HCT116 (cell line): ENCODE results near the gene NPDC1. TPM values are rescaled to one million over a fixed set of nuclear protein-coding genes. Genes with fewer than 3 reads are reported as not detected.
A peak's percentile ranks its signal among the peaks of the same experiment; 100 is the strongest.

Source experiments
- ATAC-seq: fragments of 200-7000 bp; cut with Tn5 transposase; 2 replicates; pipeline ENCODE4 v1.9.1; 2020; ENCODE audit warnings: mild to moderate bottlenecking, moderate library complexity
- BruUV-seq: library from RNA; stranded (reverse); fragments of 400-500 nt; replicated peaks from 2 replicates; lab custom pipeline; 2021; lab: Mats Ljungman, UMichigan
- CTCF ChIA-PET: fragments of 300-600 bp; sonication (Branson Sonifier 250); formaldehyde crosslinking; loops from one replicate; lab custom pipeline; 2021; ENCODE audit warnings: antibody characterized with exemption; lab: Charles Lee
- POLR2A ChIA-PET: fragments of 300-600, 350-600 bp; sonication (Branson Sonifier 250); formaldehyde crosslinking; loops from one replicate; lab custom pipeline; 2021; ENCODE audit warnings: antibody characterized with exemption; lab: Charles Lee
- RAD21 ChIA-PET, 2 experiments: fragments of 300-600 bp; sonication (Branson Sonifier 250); formaldehyde crosslinking; loops; one replicate each; lab custom pipeline; 2023; ENCODE audit warnings: low total read pairs in 2 of 2; ENCODE audit not compliant: uncharacterized antibody in 2 of 2, unreplicated experiment in 2 of 2, low non-redundant PET in 1 of 2; lab: Charles Lee
- DNase-seq: peaks from one replicate; pipeline ENCODE4 v3.0.0-alpha.2; 2010; ENCODE audit warnings: low read depth, low spot score
- H2AFZ ChIP-seq: fragments of 200-600 bp; shearing (Covaris generic), sonication (generic); 2 replicates; pipeline ENCODE4 v1.6.1; 2017; ENCODE audit warnings: low read depth, mixed run types, mixed read lengths, antibody characterized with exemption, low read length; ENCODE audit not compliant: poor library complexity, severe bottlenecking
- H3K27ac ChIP-seq: 2 replicates; pipeline ENCODE4 v1.5.1; 2012; ENCODE audit warnings: low read depth, low read length
- H3K27me3 ChIP-seq: fragments of 200-600 bp; sonication (generic); 2 replicates; pipeline ENCODE4 v1.6.1; 2016; ENCODE audit warnings: mixed run types, low read length, mixed read lengths; ENCODE audit not compliant: insufficient read depth
- H3K36me3 ChIP-seq, 2 experiments: fragments of 200-500 bp in 1 of 2; fragments of 200-600 bp in 1 of 2; sonication (Bioruptor generic) in 1 of 2; sonication (generic) in 1 of 2; 2 replicates each; pipeline versions ENCODE4 v1.5.1 to v1.6.1; 2014 to 2016; ENCODE audit warnings: low read length in 2 of 2, inconsistent platforms in 1 of 2, mixed read lengths in 1 of 2, mixed run types in 1 of 2; ENCODE audit not compliant: insufficient read depth in 2 of 2, control insufficient read depth in 1 of 2
- H3K4me1 ChIP-seq, 2 experiments: fragments of 200-600 bp in 1 of 2; sonication (generic) in 1 of 2; 2 replicates each; pipeline versions ENCODE4 v1.5.1 to v1.6.1; 2012 to 2017; ENCODE audit warnings: low read length in 2 of 2, inconsistent platforms in 1 of 2, mild to moderate bottlenecking in 1 of 2, mixed read lengths in 1 of 2, mixed run types in 1 of 2, moderate library complexity in 1 of 2; ENCODE audit not compliant: insufficient read depth in 2 of 2, control insufficient read depth in 1 of 2
- H3K4me2 ChIP-seq: fragments of 200-600 bp; sonication (generic); 2 replicates; pipeline ENCODE4 v1.6.1; 2017; ENCODE audit warnings: mixed run types, low read length, mixed read lengths
- H3K4me3 ChIP-seq, 2 experiments: fragments of 200-600 bp in 1 of 2; sonication (generic) in 1 of 2; replicated peaks in 1 of 2; 2 replicates each; pipeline ENCODE4 v1.5.1; 2011 to 2016; ENCODE audit warnings: low read length in 2 of 2, control low read depth in 1 of 2, low read depth in 1 of 2, mild to moderate bottlenecking in 1 of 2, mixed read lengths in 1 of 2, mixed run types in 1 of 2
- H3K79me2 ChIP-seq: fragments of 200-600 bp; sonication (generic); 2 replicates; pipeline ENCODE4 v1.6.1; 2017; ENCODE audit warnings: mild to moderate bottlenecking, mixed run types, low read length, moderate library complexity, mixed read lengths; ENCODE audit not compliant: insufficient read depth
- H3K9ac ChIP-seq: fragments of 200-600 bp; sonication (generic); 2 replicates; pipeline ENCODE4 v1.6.1; 2016; ENCODE audit warnings: low read length, mixed read lengths
- H3K9me2 ChIP-seq: fragments of 200-600 bp; sonication (generic), shearing (Covaris generic); 2 replicates; pipeline ENCODE4 v1.6.1; 2017; ENCODE audit warnings: mixed run types, mild to moderate bottlenecking, moderate library complexity; ENCODE audit not compliant: insufficient read depth
- H3K9me3 ChIP-seq, 2 experiments: fragments of 200-500 bp in 1 of 2; fragments of 200-600 bp in 1 of 2; sonication (Bioruptor generic) in 1 of 2; sonication (generic) in 1 of 2; 2 replicates each; pipeline ENCODE4 v1.6.1; 2014 to 2017; ENCODE audit warnings: low read length in 2 of 2, mixed read lengths in 2 of 2, inconsistent platforms in 1 of 2, low read depth in 1 of 2, mild to moderate bottlenecking in 1 of 2, mixed run types in 1 of 2, moderate library complexity in 1 of 2; ENCODE audit not compliant: control insufficient read depth in 1 of 2, insufficient read depth in 1 of 2
- H4K20me1 ChIP-seq: fragments of 200-600 bp; sonication (generic), shearing (Covaris generic); 2 replicates; pipeline ENCODE4 v1.6.1; 2017; ENCODE audit warnings: mixed run types, mild to moderate bottlenecking, moderate library complexity; ENCODE audit not compliant: insufficient read depth
- EGR1 ChIP-seq: IDR thresholded peaks from 2 replicates; pipeline ENCODE4 v1.6.1; 2012; ENCODE audit warnings: low read depth
- EZH2 ChIP-seq: fragments of 200-600 bp; sonication (generic); IDR thresholded peaks from 2 replicates; pipeline ENCODE4 v1.6.1; 2017; ENCODE audit warnings: antibody characterized with exemption, mixed run types
- JUND ChIP-seq: IDR thresholded peaks from 2 replicates; pipeline ENCODE4 v1.6.1; 2012
- POLR2A ChIP-seq: IDR thresholded peaks from 2 replicates; pipeline ENCODE4 v1.7.0; 2011; ENCODE audit warnings: borderline replicate concordance; ENCODE audit not compliant: insufficient read depth, insufficient read length; ENCODE audit errors: extremely low read depth
- POLR2AphosphoS5 ChIP-seq: IDR thresholded peaks from 2 replicates; pipeline ENCODE4 v1.6.1; 2011; ENCODE audit warnings: mild to moderate bottlenecking, low read depth, low read length, moderate library complexity
- REST ChIP-seq: IDR thresholded peaks from 2 replicates; pipeline ENCODE4 v1.6.1; 2012; ENCODE audit warnings: low read depth
- SIN3A ChIP-seq: IDR thresholded peaks from 2 replicates; pipeline ENCODE4 v1.6.1; 2012; ENCODE audit warnings: low read depth
- SP1 ChIP-seq: IDR thresholded peaks from 2 replicates; pipeline ENCODE4 v1.6.1; 2012; ENCODE audit warnings: low read depth
- SRF ChIP-seq: IDR thresholded peaks from 2 replicates; pipeline ENCODE4 v1.6.1; 2012; ENCODE audit warnings: low read depth
- TCF7L2 ChIP-seq: IDR thresholded peaks from 2 replicates; pipeline ENCODE4 v1.7.0; 2011; ENCODE audit warnings: borderline replicate concordance, inconsistent platforms; ENCODE audit not compliant: insufficient read depth, insufficient read length; ENCODE audit errors: extremely low read depth
- ZFX ChIP-seq: fragments of 450-650 bp; IDR thresholded peaks from 2 replicates; pipeline ENCODE4 v1.6.1; 2017
- ZNF274 ChIP-seq: fragments of 200-500 bp; sonication (Bioruptor generic); IDR thresholded peaks from 2 replicates; pipeline ENCODE4 v1.6.1; 2014; ENCODE audit warnings: mild to moderate bottlenecking, low read depth, low read length, inconsistent platforms
- intact Hi-C: fragments of 100-400 bp; cut with micrococcal nuclease; formaldehyde crosslinking; loops from 2 replicates; pipeline ENCODE4 v1.10.0; 2022
- total RNA-seq: library from RNA; stranded (reverse); gene quantifications from one replicate; pipeline ENCODE4 v1.2.1, GENCODE V29; 2021; ENCODE audit not compliant: unreplicated experiment
- TF ChIP-seq, protein P1 (sequence below), 3 experiments: fragments of 200-600 bp in 1 of 3; sonication (generic) in 1 of 3; IDR thresholded peaks in 2 of 3; conservative IDR thresholded peaks in 1 of 3; 2 replicates each; pipeline ENCODE4 v1.5.1; 2012 to 2017; ENCODE audit warnings: low read depth in 2 of 3, low read length in 2 of 3, antibody characterized with exemption in 1 of 3, borderline replicate concordance in 1 of 3, control low read depth in 1 of 3, mild to moderate bottlenecking in 1 of 3, mixed read lengths in 1 of 3, mixed run types in 1 of 3, moderate library complexity in 1 of 3; ENCODE audit not compliant: insufficient read depth in 1 of 3

NPDC1 gene
- total RNA-seq, 1 experiment from 2014 or later: 98.8 TPM

GRCh38 chr9:137070201-137070905 lies 24.4 kb upstream of the NPDC1 start, which contains the start of gene SAPCD2:
Gene SAPCD2 (minus strand): TSS chr9:137070557. CDS start chr9:137070460, 97 bp downstream.
- DNase-seq: peak; percentile 83
- Histone ChIP-seq H3K9me2 (no peaks in the 10 kb centered on the region), H3K27ac (peak within 1 kb of the TSS; percentile 64), H2AFZ (no peak within 1 kb of the TSS), H3K4me2 (peak within 1 kb of the TSS; percentile 93), H4K20me1 (no peaks in the 10 kb centered on the region; the same call in 1 of the 2 replicates), H3K36me3 (peaks cover 0 to 4% of the 10 kb centered on the region in 2 experiments; a peak in 1 of 4 replicates), H3K4me1 (peaks cover 24 to 42% of the 10 kb centered on the region in 2 experiments), H3K9ac (peak within 1 kb of the TSS; percentile 89), H3K27me3 (no peaks in the 10 kb centered on the region), H3K79me2 (peaks cover 47% of the 10 kb centered on the region), H3K4me3 (peak within 1 kb of the TSS; percentile 80 to 82), H3K9me3 (no peaks in the 10 kb centered on the region)
- no TSS peak for BruUV-seq
- intact Hi-C loops: no loop called here
- TF ChIP-seq EZH2: no peak
- TF ChIP-seq SRF: no peak
- TF ChIP-seq SP1: no peak
- peak; percentile 44 for TF ChIP-seq TCF7L2
- no peak for TF ChIP-seq REST
- peak; percentile 64 for TF ChIP-seq POLR2A
- TF ChIP-seq SIN3A: no peak
- no peak for TF ChIP-seq JUND
- TF ChIP-seq EGR1: no peak
- TF ChIP-seq, protein P1, sequence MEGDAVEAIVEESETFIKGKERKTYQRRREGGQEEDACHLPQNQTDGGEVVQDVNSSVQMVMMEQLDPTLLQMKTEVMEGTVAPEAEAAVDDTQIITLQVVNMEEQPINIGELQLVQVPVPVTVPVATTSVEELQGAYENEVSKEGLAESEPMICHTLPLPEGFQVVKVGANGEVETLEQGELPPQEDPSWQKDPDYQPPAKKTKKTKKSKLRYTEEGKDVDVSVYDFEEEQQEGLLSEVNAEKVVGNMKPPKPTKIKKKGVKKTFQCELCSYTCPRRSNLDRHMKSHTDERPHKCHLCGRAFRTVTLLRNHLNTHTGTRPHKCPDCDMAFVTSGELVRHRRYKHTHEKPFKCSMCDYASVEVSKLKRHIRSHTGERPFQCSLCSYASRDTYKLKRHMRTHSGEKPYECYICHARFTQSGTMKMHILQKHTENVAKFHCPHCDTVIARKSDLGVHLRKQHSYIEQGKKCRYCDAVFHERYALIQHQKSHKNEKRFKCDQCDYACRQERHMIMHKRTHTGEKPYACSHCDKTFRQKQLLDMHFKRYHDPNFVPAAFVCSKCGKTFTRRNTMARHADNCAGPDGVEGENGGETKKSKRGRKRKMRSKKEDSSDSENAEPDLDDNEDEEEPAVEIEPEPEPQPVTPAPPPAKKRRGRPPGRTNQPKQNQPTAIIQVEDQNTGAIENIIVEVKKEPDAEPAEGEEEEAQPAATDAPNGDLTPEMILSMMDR (IDR thresholded peaks at IDR 0.05 in 2 of 3, conservative IDR thresholded peaks at IDR 0.05 in 1 of 3; ENCODE audit: borderline replicate concordance in 1 of 3, insufficient read depth in 1 of 3, low read depth in 2 of 3, low read length in 2 of 3): no peak
- peak; percentile 43; the same call in 1 of the 2 replicates for TF ChIP-seq ZFX
- TF ChIP-seq POLR2AphosphoS5: peak; percentile 90
- TF ChIP-seq ZNF274: no peak
- POLR2A ChIA-PET: interaction anchor here (0.9 to 5.1 kb wide), 5 partner anchors 12 to 170 kb away, joined by 3 to 43 read pairs (median 4); partner anchors contain the start of genes MAN1B1 and TUBB4B
- ATAC-seq: peak; percentile 73
- CTCF ChIA-PET: interaction anchor here (0.6 to 4.7 kb wide), 10 partner anchors 12 to 166 kb away, joined by 3 to 49 read pairs (median 6); partner anchors contain the start of genes MAN1B1, NPDC1 and RNF224
- RAD21 ChIA-PET: interaction anchor here in 1 of 2 experiments (0.7 to 1.2 kb wide), 3 partner anchors 24 to 685 kb away, joined by 3 to 4 read pairs (median 3); no protein-coding TSS in a partner anchor
